HEK293 (cell line): ENCODE results near the gene CBX8.

ENCODE experiments used
- REPIN1 ChIP-seq: fragments of 450-650 bp; formaldehyde crosslinking; IDR thresholded peaks from 2 replicates; pipeline ENCODE4 v1.5.1; 2017; ENCODE audit warnings: missing biosample characterization, missing genetic modification characterization, low read depth
- ZNF654 ChIP-seq: fragments of 450-650 bp; formaldehyde crosslinking; IDR thresholded peaks from 2 replicates; pipeline ENCODE4 v1.5.1; 2016; ENCODE audit warnings: low read depth, missing biosample characterization, missing genetic modification characterization
- ZNF747 ChIP-seq: fragments of 450-650 bp; formaldehyde crosslinking; IDR thresholded peaks from 2 replicates; pipeline ENCODE4 v1.5.1; 2016; ENCODE audit warnings: missing biosample characterization, missing genetic modification characterization
- TF ChIP-seq, protein P1 (sequence below): fragments of 450-650 bp; formaldehyde crosslinking; IDR thresholded peaks from 2 replicates; pipeline ENCODE4 v1.5.1; 2016; ENCODE audit warnings: missing biosample characterization, missing genetic modification characterization
- TF ChIP-seq, protein P2 (sequence below): fragments of 450-650 bp; formaldehyde crosslinking; conservative IDR thresholded peaks from 2 replicates; pipeline ENCODE4 v1.5.1; 2016; ENCODE audit warnings: low read depth, missing biosample characterization, missing genetic modification characterization
- TF ChIP-seq, protein P3 (sequence below): sonication (generic); formaldehyde crosslinking; IDR thresholded peaks from 2 replicates; pipeline ENCODE4 v1.8.1; 2022; ENCODE audit warnings: mild to moderate bottlenecking, moderate library complexity, missing genetic modification reagents

DNA sequence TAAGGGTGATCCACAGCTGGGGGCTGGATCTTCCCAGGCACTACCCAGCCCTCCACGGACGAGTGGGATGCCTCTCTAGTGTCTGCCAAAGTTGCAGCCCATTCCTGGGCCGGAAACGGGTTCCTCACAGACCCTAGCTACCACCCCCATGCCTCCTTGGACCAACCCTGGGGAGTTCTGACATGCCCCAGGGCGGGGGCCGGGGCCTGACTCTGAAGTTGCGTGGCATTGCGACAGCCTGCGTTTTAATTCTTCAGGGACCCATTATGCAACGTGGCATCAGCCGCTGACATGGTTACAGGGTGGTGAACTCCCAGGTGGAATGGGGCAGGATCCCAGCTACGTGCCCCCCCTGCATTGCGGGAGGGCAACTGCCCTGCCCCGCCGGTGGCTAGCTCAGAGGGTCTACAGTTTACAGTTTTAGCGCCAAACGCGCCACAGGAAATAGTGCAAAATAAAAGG is 39.7 kb upstream of the CBX8 start:
- no peak for TF ChIP-seq ZNF747
- TF ChIP-seq, protein P1, sequence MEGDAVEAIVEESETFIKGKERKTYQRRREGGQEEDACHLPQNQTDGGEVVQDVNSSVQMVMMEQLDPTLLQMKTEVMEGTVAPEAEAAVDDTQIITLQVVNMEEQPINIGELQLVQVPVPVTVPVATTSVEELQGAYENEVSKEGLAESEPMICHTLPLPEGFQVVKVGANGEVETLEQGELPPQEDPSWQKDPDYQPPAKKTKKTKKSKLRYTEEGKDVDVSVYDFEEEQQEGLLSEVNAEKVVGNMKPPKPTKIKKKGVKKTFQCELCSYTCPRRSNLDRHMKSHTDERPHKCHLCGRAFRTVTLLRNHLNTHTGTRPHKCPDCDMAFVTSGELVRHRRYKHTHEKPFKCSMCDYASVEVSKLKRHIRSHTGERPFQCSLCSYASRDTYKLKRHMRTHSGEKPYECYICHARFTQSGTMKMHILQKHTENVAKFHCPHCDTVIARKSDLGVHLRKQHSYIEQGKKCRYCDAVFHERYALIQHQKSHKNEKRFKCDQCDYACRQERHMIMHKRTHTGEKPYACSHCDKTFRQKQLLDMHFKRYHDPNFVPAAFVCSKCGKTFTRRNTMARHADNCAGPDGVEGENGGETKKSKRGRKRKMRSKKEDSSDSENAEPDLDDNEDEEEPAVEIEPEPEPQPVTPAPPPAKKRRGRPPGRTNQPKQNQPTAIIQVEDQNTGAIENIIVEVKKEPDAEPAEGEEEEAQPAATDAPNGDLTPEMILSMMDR (tag by site-specific recombination): no peak
- TF ChIP-seq, protein P2, sequence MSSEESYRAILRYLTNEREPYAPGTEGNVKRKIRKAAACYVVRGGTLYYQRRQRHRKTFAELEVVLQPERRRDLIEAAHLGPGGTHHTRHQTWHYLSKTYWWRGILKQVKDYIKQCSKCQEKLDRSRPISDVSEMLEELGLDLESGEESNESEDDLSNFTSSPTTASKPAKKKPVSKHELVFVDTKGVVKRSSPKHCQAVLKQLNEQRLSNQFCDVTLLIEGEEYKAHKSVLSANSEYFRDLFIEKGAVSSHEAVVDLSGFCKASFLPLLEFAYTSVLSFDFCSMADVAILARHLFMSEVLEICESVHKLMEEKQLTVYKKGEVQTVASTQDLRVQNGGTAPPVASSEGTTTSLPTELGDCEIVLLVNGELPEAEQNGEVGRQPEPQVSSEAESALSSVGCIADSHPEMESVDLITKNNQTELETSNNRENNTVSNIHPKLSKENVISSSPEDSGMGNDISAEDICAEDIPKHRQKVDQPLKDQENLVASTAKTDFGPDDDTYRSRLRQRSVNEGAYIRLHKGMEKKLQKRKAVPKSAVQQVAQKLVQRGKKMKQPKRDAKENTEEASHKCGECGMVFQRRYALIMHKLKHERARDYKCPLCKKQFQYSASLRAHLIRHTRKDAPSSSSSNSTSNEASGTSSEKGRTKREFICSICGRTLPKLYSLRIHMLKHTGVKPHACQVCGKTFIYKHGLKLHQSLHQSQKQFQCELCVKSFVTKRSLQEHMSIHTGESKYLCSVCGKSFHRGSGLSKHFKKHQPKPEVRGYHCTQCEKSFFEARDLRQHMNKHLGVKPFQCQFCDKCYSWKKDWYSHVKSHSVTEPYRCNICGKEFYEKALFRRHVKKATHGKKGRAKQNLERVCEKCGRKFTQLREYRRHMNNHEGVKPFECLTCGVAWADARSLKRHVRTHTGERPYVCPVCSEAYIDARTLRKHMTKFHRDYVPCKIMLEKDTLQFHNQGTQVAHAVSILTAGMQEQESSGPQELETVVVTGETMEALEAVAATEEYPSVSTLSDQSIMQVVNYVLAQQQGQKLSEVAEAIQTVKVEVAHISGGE (tag by site-specific recombination): no peak
- no peak for TF ChIP-seq ZNF654 (tag by site-specific recombination)
- TF ChIP-seq REPIN1 (tag by site-specific recombination): no peak
- TF ChIP-seq, protein P3, sequence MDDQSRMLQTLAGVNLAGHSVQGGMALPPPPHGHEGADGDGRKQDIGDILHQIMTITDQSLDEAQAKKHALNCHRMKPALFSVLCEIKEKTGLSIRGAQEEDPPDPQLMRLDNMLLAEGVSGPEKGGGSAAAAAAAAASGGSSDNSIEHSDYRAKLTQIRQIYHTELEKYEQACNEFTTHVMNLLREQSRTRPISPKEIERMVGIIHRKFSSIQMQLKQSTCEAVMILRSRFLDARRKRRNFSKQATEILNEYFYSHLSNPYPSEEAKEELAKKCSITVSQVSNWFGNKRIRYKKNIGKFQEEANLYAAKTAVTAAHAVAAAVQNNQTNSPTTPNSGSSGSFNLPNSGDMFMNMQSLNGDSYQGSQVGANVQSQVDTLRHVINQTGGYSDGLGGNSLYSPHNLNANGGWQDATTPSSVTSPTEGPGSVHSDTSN: no peak
